Spleen (tissue), 11 donors: ENCODE data around the gene C19orf25. TPM values are rescaled to one million over a fixed set of nuclear protein-coding genes. Genes with fewer than 3 reads are reported as not detected.

Source experiments
- DNase-seq: peaks from one replicate; pipeline ENCODE4 v3.0.0-alpha.2; 2020
- H3K27ac ChIP-seq, 8 donors: fragments of 200-600 bp; sonication (generic) in 7 of 8; 1 replicate in 4 of 8; 2 replicates in 4 of 8; pipeline versions ENCODE4 v1.5.0 to v1.8.0; 2016 to 2021; ENCODE audit warnings: inconsistent platforms in 4 of 8, mild to moderate bottlenecking in 4 of 8, moderate library complexity in 1 of 8
- H3K27me3 ChIP-seq, 7 donors: fragments of 200-600 bp; sonication (generic) in 6 of 7; replicated peaks in 1 of 7; 1 replicate in 4 of 7; 2 replicates in 3 of 7; pipeline versions ENCODE4 v1.5.0 to v1.8.0; 2016 to 2021; ENCODE audit warnings: inconsistent platforms in 3 of 7, mild to moderate bottlenecking in 1 of 7
- H3K36me3 ChIP-seq, 6 donors: fragments of 200-600 bp; sonication (generic) in 5 of 6; 1 replicate in 4 of 6; 2 replicates in 2 of 6; pipeline versions ENCODE4 v1.5.0 to v1.8.0; 2016 to 2021; ENCODE audit warnings: inconsistent platforms in 2 of 6
- H3K4me1 ChIP-seq, 6 donors: fragments of 200-600 bp; sonication (generic) in 5 of 6; 1 replicate in 3 of 6; 2 replicates in 3 of 6; pipeline versions ENCODE4 v1.5.0 to v1.8.0; 2016 to 2021; ENCODE audit warnings: inconsistent platforms in 3 of 6
- H3K4me3 ChIP-seq, 8 donors: fragments of 200-600 bp; sonication (generic) in 7 of 8; 1 replicate in 4 of 8; 2 replicates in 4 of 8; pipeline versions ENCODE4 v1.5.0 to v1.8.0; 2016 to 2021; ENCODE audit warnings: inconsistent platforms in 4 of 8, mild to moderate bottlenecking in 4 of 8, moderate library complexity in 2 of 8
- H3K9me3 ChIP-seq, 8 donors: fragments of 200-600 bp; sonication (generic) in 7 of 8; 1 replicate in 4 of 8; 2 replicates in 4 of 8; pipeline versions ENCODE4 v1.5.0 to v1.8.0; 2016 to 2021; ENCODE audit warnings: inconsistent platforms in 4 of 8
- CTCF ChIP-seq, 11 experiments: fragments of 200-600 bp in 7 of 11; fragments of 450-650 bp in 4 of 11; sonication (generic) in 4 of 11; IDR thresholded peaks in 8 of 11; conservative IDR thresholded peaks in 3 of 11; 1 replicate in 7 of 11; 2 replicates in 4 of 11; pipeline versions ENCODE4 v1.4.0 to v1.8.0; 2016 to 2021; ENCODE audit warnings: antibody characterized with exemption in 11 of 11, inconsistent platforms in 4 of 11, mild to moderate bottlenecking in 1 of 11
- POLR2A ChIP-seq, 3 donors: fragments of 450-650 bp; IDR thresholded peaks; one replicate each; pipeline ENCODE4 v1.5.1; 2017; ENCODE audit warnings: antibody characterized with exemption in 3 of 3, mild to moderate bottlenecking in 1 of 3
- POLR2AphosphoS5 ChIP-seq, 3 donors: sonication (generic); formaldehyde crosslinking; IDR thresholded peaks; one replicate each; pipeline ENCODE4 v1.5.1; 2017; ENCODE audit warnings: antibody characterized with exemption in 3 of 3
- WGBS, 5 donors: extraction: QIAGEN DNeasy Blood & Tissue Kit in 3 of 5; methylation state at CpG; one replicate each; pipeline versions ENCODE4 v1.1.5 to v1.1.7; 2013 to 2018; 5-methylcytosine and 5-hydroxymethylcytosine counted together
- intact Hi-C: fragments of 100-400 bp; cut with DNase I; formaldehyde crosslinking; loops from one replicate; pipeline ENCODE4 v1.15.0; 2023; ENCODE audit warnings: low total_unique reads
- polyA plus RNA-seq, 3 donors: library from polyadenylated mRNA; stranded (reverse); fragments of 200-250 nt; gene quantifications; one replicate each; pipeline ENCODE4 v1.2.1, GENCODE V29; 2013
- total RNA-seq, 7 donors: library from RNA; depleted of rRNA in 3 of 7; stranded (reverse); fragments of >200 nt in 3 of 7; fragmentation: NEBNext Ultra II Directional in 4 of 7; extraction: Animal tissue kit (Norgen Biotek cat#: 25700) in 4 of 7; gene quantifications; one replicate each; pipeline versions ENCODE4 v1.1.0 to v1.2.1, GENCODE V29; 2016 to 2021
- donor health status: healthy with polysubstance abuse.
- donor health status: DM: no; HTN: no; CAD: no; lungs with moderate emphysema.
- donor health status: DM: no; HTN: no; CAD: no.
- donor health status: Bipolar disorder and iron deficiency.
- donor health status: healthy.
- donor health status: DM: no; HTN: no; CAD: no.
- donor health status: DM: yes; HTN: yes; CAD: no.

Gene C19orf25
- total and polyA plus RNA-seq, 10 donors: 24.7 to 56.6 (median 39.5) TPM

DNA sequence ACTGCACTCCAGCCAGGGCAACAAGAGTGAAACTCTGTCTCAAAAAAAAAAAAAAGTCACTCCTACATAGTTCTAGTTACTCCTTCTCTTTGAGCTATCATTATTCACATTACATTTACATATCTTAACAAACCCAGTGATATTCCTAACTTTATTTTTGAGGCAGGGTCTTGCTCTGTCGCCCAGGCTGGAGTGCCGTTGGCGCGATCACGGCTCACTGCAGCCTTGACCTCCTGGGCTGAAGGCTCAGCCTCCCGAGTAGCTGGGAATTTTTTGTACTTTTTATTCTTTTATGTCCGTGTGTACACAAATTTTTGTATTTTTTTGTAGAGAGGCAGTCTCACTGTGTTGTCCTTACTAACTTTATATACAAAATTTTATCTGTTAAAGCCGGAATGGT, 41.4 kb downstream of the C19orf25 start:
- H3K4me3 ChIP-seq: peak overlapping the region in 3 of 8 donors; percentile 68 to 97 (median 83)
- intact Hi-C loops: no loop called here
- H3K27me3 ChIP-seq: no peaks in the 10 kb centered on the region
- peak overlapping the region in 4 of 8 donors; percentile 90 to 97 (median 92) for H3K27ac ChIP-seq
- no peak for DNase-seq
- 37 to 70% (median 59%) methylated on average over 8 of the region's 8 CpGs for WGBS, 5 donors
- peaks cover 9 to 73% (median 60%) of the 10 kb centered on the region in 6 donors for H3K36me3 ChIP-seq
- TF ChIP-seq CTCF (IDR thresholded peaks at IDR 0.05 in 8 of 11, conservative IDR thresholded peaks at IDR 0.05 in 3 of 11): no peak
- TF ChIP-seq POLR2AphosphoS5 (IDR thresholded peaks at IDR 0.05): no peak
- no peak for TF ChIP-seq POLR2A (IDR thresholded peaks at IDR 0.05)
- H3K4me1 ChIP-seq: peaks cover 15 to 68% (median 35%) of the 10 kb centered on the region in 6 donors
- no peaks in the 10 kb centered on the region for H3K9me3 ChIP-seq

DNA sequence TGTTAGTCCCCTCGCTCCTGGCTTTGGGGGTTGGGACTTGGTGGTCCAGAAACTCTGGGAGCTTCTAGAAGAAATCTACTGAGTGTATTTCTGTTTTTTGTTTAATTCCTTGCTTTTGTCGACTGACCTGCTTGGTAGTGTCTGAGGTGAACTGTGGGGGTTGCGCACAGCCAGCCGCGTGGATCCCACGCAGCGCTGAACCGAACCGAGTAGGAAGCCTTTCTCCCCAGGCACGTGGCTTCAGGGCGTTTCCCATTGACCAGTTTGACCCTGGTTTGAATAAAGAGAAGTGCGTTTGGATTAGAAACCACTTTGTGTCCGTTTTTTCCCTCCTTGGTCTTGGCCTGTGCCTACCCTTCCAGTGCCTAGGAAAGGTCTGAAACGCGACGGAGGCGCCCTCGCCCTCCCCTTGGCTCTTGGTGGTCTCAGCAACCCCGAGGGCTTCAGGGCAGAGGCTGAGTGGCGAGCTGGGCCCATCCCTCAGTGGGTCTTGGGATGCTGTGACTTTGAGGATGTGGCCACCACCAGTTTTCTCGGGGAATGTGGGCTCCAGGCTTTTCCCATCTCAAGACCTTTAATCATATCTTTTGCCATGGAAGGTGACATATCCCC, 43.5 kb downstream of the C19orf25 start:
- WGBS, 5 donors: 80 to 87% (median 83%) methylated on average over 21 of the region's 21 CpGs
- Histone ChIP-seq H3K4me3 (no peak overlapping the region), H3K27ac (peak overlapping the region in 2 of 8 donors; percentile 8 to 24), H3K4me1 (peaks cover 14 to 60% (median 31%) of the 10 kb centered on the region in 6 donors), H3K36me3 (peaks cover 4 to 73% (median 59%) of the 10 kb centered on the region in 6 donors), H3K9me3 (no peaks in the 10 kb centered on the region), H3K27me3 (no peaks in the 10 kb centered on the region)
- intact Hi-C loops: no loop called here
- DNase-seq: no peak
- TF ChIP-seq POLR2AphosphoS5 (IDR thresholded peaks at IDR 0.05): peak; percentile 3 to 58 (median 15)
- TF ChIP-seq POLR2A (IDR thresholded peaks at IDR 0.05): no peak

DNA sequence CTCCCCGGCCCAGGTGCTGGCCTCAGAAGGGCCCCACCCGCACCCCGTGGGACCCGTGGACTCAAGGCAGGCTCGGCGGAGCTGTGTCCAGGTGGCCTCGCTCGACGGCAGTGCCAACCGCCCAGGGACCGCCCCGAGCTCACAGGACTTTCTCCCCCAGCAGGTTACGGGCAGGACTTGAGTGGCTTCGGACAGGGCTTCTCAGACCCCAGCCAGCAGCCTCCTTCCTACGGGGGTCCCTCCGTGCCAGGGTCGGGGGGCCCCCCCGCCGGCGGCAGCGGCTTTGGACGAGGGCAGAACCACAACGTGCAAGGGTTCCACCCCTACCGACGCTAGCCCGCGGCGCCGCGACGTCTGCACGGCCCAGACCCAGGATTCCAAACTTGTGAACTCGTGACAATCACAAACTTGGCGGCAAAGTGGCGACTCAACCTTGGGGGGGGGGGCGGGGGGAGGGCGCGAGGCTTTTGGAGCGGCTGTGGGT, 44.4 kb downstream of the C19orf25 start:
- no peak for DNase-seq
- intact Hi-C loops: no loop called here

DNA sequence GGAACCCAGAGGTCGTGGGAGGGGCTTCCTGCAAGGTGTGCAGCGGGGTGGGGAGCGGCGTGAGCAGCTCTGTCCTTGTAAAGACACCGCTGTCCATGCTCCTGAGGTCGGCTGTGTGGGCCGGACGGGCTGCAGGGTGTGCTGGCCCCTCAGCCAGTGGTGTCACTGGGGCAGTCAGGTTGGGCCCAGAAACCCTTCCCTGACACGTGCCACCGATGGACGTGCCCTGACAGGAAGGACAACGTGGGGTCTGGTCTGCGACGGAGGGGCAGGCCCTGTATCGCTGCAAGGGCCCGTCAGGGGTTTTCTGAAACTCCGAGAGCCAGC, 45.0 kb downstream of the C19orf25 start:
- no peak for DNase-seq
- Histone ChIP-seq H3K9me3 (no peaks in the 10 kb centered on the region), H3K36me3 (peaks cover 0 to 74% (median 63%) of the 10 kb centered on the region in 6 donors), H3K27me3 (no peaks in the 10 kb centered on the region), H3K4me1 (peaks cover 0 to 45% (median 16%) of the 10 kb centered on the region in 6 donors), H3K27ac (no peak overlapping the region), H3K4me3 (no peak overlapping the region)
- WGBS, 5 donors: 85 to 95% (median 93%) methylated on average over 11 to 17 of the region's 17 CpGs
- TF ChIP-seq POLR2AphosphoS5 (IDR thresholded peaks at IDR 0.05) (peak in 1 of 3 donors; percentile 30), CTCF (IDR thresholded peaks at IDR 0.05 in 8 of 11, conservative IDR thresholded peaks at IDR 0.05 in 3 of 11) (no peak)
- intact Hi-C loops: no loop called here

More for the DNA sequence above, 44.4 kb downstream of the C19orf25 start:
- TF ChIP-seq POLR2AphosphoS5 (IDR thresholded peaks at IDR 0.05) (peak in 2 of 3 donors; percentile 6 to 42), CTCF (IDR thresholded peaks at IDR 0.05 in 8 of 11, conservative IDR thresholded peaks at IDR 0.05 in 3 of 11) (no peak)
- Histone ChIP-seq H3K27me3 (no peaks in the 10 kb centered on the region), H3K4me3 (no peak overlapping the region), H3K4me1 (peaks cover 6 to 51% (median 22%) of the 10 kb centered on the region in 6 donors), H3K27ac (peak overlapping the region in 1 of 8 donors; percentile 25), H3K9me3 (no peaks in the 10 kb centered on the region), H3K36me3 (peaks cover 0 to 73% (median 59%) of the 10 kb centered on the region in 6 donors)
- WGBS, 5 donors: 75 to 92% (median 87%) methylated on average over 14 to 39 of the region's 39 CpGs
